Measurements from ENCODE around the gene TDRD1.

The TDRD1 gene

GRCh38 chr10:114176511-114176910 is 2.6 kb upstream of the TDRD1 start:
- Histone ChIP-seq H3K4me3 (ENCODE audit: low read depth, low read length) (no peak overlapping the region), H3K27me3 (ENCODE audit: insufficient read depth, low read depth, severe bottlenecking) (no peaks in the 10 kb centered on the region), H3K27ac (no peak overlapping the region), H3K36me3 (no peaks in the 10 kb centered on the region), H3K9me3 (ENCODE audit: severe bottlenecking) (no peaks in the 10 kb centered on the region)
- TF ChIP-seq, protein P1, sequence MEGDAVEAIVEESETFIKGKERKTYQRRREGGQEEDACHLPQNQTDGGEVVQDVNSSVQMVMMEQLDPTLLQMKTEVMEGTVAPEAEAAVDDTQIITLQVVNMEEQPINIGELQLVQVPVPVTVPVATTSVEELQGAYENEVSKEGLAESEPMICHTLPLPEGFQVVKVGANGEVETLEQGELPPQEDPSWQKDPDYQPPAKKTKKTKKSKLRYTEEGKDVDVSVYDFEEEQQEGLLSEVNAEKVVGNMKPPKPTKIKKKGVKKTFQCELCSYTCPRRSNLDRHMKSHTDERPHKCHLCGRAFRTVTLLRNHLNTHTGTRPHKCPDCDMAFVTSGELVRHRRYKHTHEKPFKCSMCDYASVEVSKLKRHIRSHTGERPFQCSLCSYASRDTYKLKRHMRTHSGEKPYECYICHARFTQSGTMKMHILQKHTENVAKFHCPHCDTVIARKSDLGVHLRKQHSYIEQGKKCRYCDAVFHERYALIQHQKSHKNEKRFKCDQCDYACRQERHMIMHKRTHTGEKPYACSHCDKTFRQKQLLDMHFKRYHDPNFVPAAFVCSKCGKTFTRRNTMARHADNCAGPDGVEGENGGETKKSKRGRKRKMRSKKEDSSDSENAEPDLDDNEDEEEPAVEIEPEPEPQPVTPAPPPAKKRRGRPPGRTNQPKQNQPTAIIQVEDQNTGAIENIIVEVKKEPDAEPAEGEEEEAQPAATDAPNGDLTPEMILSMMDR (IDR thresholded peaks at IDR 0.05; ENCODE audit: low read depth, low read length): no peak
- no peak for DNase-seq

GRCh38 chr10:114179747-114180146 is 594 bp downstream of the TDRD1 start:
- no peak overlapping the region for H3K27ac ChIP-seq
- TF ChIP-seq, protein P1 (IDR thresholded peaks at IDR 0.05; ENCODE audit: low read depth, low read length): no peak
- no peaks in the 10 kb centered on the region for H3K36me3 ChIP-seq
- no peak overlapping the region for H3K4me3 ChIP-seq (ENCODE audit: low read depth, low read length)
- H3K9me3 ChIP-seq (ENCODE audit: severe bottlenecking): no peaks in the 10 kb centered on the region
- H3K27me3 ChIP-seq (ENCODE audit: insufficient read depth, low read depth, severe bottlenecking): no peaks in the 10 kb centered on the region
- no peak for DNase-seq

DNA sequence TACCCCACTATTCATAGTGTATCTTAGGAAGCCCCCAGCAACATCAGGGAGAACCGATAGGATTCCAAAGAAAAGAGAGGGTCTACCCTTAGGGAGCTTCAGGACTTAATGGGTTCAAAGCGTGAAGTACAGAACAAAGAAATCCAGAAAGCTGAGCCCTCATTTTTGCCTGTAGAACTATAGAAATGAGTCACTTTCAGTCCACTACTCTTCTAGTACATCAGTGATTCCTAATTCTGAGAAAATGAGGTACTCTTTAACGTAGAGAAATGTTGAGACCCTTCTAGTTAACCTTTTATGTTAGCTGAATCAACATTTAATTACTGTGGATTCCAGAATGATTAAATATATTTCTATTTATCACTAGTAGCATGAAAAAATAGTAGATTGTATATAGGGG is 1.8 kb downstream of the TDRD1 start:
- H3K27me3 ChIP-seq (ENCODE audit: insufficient read depth, low read depth, severe bottlenecking): no peaks in the 10 kb centered on the region
- H3K4me3 ChIP-seq (ENCODE audit: low read depth, low read length): no peak overlapping the region
- TF ChIP-seq, protein P1 (IDR thresholded peaks at IDR 0.05; ENCODE audit: low read depth, low read length): no peak
- H3K9me3 ChIP-seq (ENCODE audit: severe bottlenecking): no peaks in the 10 kb centered on the region
- DNase-seq: no peak
- H3K27ac ChIP-seq: no peak overlapping the region
- H3K36me3 ChIP-seq: no peaks in the 10 kb centered on the region

DNA sequence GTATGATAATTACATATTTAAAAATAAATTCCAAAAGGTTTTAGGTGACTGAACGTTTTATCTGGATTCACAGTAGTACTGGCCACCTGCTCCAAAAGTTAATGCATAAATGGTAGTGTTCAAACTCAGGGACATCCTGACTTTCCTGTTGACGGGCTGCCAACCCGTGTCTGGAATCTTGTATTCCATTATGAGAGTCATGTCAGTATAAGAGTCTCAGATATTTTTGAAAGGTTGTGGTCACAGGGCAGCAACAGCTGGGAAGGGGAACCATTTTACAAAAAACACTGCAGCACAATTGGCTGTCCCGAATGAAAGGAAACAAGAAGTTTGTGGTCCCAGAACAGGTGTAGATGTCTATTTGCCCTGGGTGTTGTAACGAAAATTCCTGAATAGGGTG is 2.8 kb downstream of the TDRD1 start:
- no peaks in the 10 kb centered on the region for H3K9me3 ChIP-seq (ENCODE audit: severe bottlenecking)
- H3K4me3 ChIP-seq (ENCODE audit: low read depth, low read length): no peak overlapping the region
- H3K36me3 ChIP-seq: no peaks in the 10 kb centered on the region
- H3K27ac ChIP-seq: no peak overlapping the region
- DNase-seq: no peak
- H3K27me3 ChIP-seq (ENCODE audit: insufficient read depth, low read depth, severe bottlenecking): no peaks in the 10 kb centered on the region
- TF ChIP-seq, protein P1 (IDR thresholded peaks at IDR 0.05; ENCODE audit: low read depth, low read length): no peak

DNA sequence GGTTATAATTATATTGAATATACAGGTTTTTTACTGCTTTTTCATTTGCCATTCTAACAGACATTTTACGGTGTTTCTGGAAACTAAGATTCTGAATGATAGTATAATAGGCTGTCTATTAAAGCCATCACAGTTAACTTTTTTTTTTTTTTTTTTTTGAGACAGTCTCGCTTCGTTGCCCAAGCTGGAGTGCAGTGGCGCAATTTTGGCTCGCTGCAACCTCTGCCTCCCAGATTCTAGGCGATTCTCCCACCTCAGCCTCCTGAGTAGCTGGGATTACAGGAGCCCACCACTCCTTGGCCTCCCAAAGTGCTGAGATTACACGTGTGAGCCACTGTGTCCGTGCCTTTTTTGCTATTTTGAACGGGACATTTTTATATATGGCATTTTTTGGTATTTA is 4.4 kb downstream of the TDRD1 start:
- H3K27ac ChIP-seq: no peak overlapping the region
- no peak for DNase-seq
- H3K36me3 ChIP-seq: no peaks in the 10 kb centered on the region
- H3K4me3 ChIP-seq (ENCODE audit: low read depth, low read length): no peak overlapping the region
- H3K9me3 ChIP-seq (ENCODE audit: severe bottlenecking): no peaks in the 10 kb centered on the region
- no peaks in the 10 kb centered on the region for H3K27me3 ChIP-seq (ENCODE audit: insufficient read depth, low read depth, severe bottlenecking)
- TF ChIP-seq, protein P1 (IDR thresholded peaks at IDR 0.05; ENCODE audit: low read depth, low read length): no peak

GRCh38 chr10:114184276-114184675 is 5.1 kb downstream of the TDRD1 start:
- no peaks in the 10 kb centered on the region for H3K27me3 ChIP-seq (ENCODE audit: insufficient read depth, low read depth, severe bottlenecking)
- no peak overlapping the region for H3K27ac ChIP-seq
- no peaks in the 10 kb centered on the region for H3K36me3 ChIP-seq
- TF ChIP-seq, protein P1 (IDR thresholded peaks at IDR 0.05; ENCODE audit: low read depth, low read length): no peak
- no peak for DNase-seq
- no peak overlapping the region for H3K4me3 ChIP-seq (ENCODE audit: low read depth, low read length)
- no peaks in the 10 kb centered on the region for H3K9me3 ChIP-seq (ENCODE audit: severe bottlenecking)

Measured in WERI-Rb-1 (cell line).